ENCODE data around the gene CTNND2.

CTNND2 gene

DNA sequence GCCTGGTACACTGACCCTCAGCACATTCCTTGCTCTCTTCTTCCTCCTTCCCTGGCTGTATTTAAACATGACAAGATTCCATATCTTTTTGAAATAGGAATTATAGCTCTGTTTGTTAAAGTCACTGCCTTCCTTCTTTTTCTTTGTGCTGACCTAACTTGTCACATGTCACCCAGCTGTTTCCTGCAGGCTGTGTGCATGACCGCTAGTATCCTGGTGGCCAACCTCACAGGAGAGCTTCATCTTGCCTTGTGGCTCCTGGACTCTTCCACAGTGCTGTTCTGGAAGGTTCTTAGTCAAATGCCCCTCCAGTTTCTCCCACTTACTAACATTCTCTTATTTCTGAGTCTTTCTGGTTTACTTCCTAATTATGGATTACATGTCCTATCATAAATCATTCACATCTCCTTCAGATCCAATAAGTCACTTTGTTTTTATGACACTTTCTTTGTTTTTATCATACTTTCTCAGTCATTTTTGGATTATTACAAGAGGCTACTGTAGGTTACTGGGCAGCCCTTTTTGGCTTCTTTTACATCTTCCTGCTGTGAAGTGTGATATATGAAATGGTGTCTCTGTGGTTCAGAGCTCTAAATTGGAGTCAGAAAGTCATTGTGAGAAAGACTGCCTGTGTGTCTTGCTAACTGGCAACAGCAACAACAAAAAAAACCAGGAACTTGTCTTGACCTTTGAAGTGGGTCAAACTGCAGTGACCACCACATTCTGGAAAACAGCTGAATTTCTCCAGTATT, 679.6 kb downstream of the CTNND2 start:
- in situ Hi-C loops (cut with HindIII; ENCODE audit: low sequenced_read_pairs) = no loop called here
- DNase-seq (ENCODE audit: low read depth, low spot score) = no peak
- TF ChIP-seq, protein P1, sequence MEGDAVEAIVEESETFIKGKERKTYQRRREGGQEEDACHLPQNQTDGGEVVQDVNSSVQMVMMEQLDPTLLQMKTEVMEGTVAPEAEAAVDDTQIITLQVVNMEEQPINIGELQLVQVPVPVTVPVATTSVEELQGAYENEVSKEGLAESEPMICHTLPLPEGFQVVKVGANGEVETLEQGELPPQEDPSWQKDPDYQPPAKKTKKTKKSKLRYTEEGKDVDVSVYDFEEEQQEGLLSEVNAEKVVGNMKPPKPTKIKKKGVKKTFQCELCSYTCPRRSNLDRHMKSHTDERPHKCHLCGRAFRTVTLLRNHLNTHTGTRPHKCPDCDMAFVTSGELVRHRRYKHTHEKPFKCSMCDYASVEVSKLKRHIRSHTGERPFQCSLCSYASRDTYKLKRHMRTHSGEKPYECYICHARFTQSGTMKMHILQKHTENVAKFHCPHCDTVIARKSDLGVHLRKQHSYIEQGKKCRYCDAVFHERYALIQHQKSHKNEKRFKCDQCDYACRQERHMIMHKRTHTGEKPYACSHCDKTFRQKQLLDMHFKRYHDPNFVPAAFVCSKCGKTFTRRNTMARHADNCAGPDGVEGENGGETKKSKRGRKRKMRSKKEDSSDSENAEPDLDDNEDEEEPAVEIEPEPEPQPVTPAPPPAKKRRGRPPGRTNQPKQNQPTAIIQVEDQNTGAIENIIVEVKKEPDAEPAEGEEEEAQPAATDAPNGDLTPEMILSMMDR (IDR thresholded peaks at IDR 0.05; ENCODE audit: low read depth, low read length) = no peak
- H3K4me3 ChIP-seq (ENCODE audit: low read depth, low read length) = no peak overlapping the region

DNA sequence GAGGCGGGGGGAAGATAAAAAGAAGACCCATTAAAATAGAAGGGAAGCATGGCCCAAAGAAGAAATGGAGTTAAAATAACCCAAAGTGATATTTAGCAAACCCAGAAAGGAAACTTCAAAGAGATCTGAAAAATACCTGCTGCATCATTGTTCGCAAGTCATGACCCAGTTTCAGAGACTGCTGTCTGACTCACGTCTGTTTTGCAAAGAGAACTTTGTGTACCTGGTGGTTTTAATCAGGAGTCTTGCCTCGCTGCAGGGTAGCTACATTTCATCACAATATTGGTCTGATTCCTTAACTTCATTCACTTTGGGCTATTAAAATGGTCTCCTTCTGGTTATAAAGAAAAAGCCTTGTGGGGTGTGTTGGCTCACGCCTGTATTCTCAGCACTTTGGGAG, 682.1 kb downstream of the CTNND2 start:
- in situ Hi-C loops (cut with HindIII; ENCODE audit: low sequenced_read_pairs) = no loop called here
- TF ChIP-seq, protein P1 (IDR thresholded peaks at IDR 0.05; ENCODE audit: low read depth, low read length) = no peak
- no peak overlapping the region for H3K4me3 ChIP-seq (ENCODE audit: low read depth, low read length)
- no peak for DNase-seq (ENCODE audit: low read depth, low spot score)

DNA sequence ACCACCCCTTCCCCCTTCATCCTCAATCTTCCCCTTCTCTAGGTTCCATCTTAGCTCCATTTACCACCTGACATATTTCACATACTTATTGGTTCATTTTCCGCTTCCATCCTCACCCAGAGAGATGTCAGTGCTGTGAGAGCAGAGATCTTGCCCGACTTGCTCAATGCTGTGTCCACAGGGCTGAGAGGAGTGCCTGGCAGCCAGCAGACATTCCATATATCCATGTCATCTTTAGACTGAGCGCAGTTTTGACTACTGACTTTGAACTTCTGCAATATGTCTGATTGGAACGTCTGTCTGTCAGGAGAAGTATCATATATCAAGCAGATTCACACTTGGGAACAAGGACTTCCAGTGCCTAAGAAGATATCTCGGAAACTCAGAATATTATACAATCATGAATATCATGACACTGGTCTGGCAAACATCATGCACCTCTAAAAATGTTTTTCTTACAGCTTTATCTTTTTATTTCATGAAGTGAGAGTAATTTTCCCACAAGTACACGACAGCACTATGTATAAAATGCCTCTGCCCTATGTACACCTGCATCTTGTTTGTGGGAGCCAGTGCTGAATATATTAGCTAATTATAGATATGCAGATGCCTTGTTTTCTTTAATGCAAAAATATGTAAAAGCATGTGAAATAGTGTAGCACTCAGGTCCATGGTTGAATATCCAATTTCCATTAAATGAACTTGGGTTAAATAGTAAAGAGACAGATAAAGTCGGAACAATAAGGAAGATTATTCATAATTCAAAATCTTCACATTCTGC, 689.2 kb downstream of the CTNND2 start:
- in situ Hi-C loops (cut with HindIII; ENCODE audit: low sequenced_read_pairs) = no loop called here

DNA sequence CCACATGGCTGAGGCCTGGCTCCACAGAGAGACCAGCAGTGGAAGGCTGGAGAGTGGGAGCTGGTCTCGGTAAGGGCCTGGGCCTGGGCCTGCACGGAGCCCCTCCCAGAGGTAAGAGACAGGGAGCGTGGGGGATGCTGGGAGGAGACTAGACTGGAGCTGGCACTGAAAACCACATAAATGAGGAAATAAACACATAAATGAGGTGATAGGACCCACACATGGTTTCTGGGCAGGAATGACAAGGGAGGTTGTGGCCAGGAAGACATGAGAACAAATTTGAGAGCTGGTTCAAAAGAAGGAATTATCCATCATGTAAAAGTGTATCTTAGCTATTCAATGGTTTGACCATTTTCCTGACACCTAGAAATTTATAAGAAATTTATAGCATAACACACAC, 691.5 kb downstream of the CTNND2 start:
- TF ChIP-seq, protein P1 (IDR thresholded peaks at IDR 0.05; ENCODE audit: low read depth, low read length) = no peak
- in situ Hi-C loops (cut with HindIII; ENCODE audit: low sequenced_read_pairs) = no loop called here
- H3K4me3 ChIP-seq (ENCODE audit: low read depth, low read length) = no peak overlapping the region
- no peak for DNase-seq (ENCODE audit: low read depth, low spot score)

More for the DNA sequence above, 689.2 kb downstream of the CTNND2 start:
- no peak overlapping the region for H3K4me3 ChIP-seq (ENCODE audit: low read depth, low read length)
- TF ChIP-seq, protein P1 (IDR thresholded peaks at IDR 0.05; ENCODE audit: low read depth, low read length) = no peak
- no peak for DNase-seq (ENCODE audit: low read depth, low spot score)

DNA sequence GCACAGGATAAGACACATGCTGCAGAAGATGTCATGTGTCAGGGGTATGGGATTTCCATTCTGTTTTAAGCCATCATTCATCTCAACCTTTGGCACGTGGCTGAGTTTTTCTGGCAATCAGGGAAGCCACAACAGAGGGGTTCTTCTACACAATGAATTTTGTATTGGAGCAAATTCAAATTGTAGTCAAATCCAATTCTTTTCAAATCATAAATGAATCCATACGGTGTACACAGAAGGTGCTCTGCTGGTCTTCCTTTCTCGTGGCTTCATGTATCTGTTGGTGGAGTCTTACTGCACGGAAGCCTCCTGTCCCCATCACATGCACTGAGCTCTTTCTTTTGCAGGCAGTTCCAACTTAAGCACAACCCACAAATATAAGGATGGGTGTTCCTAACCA, 706.5 kb downstream of the CTNND2 start:
- in situ Hi-C loops (cut with HindIII; ENCODE audit: low sequenced_read_pairs) = no loop called here
- no peak overlapping the region for H3K4me3 ChIP-seq (ENCODE audit: low read depth, low read length)
- TF ChIP-seq, protein P1 (IDR thresholded peaks at IDR 0.05; ENCODE audit: low read depth, low read length) = no peak
- DNase-seq (ENCODE audit: low read depth, low spot score) = no peak

DNA sequence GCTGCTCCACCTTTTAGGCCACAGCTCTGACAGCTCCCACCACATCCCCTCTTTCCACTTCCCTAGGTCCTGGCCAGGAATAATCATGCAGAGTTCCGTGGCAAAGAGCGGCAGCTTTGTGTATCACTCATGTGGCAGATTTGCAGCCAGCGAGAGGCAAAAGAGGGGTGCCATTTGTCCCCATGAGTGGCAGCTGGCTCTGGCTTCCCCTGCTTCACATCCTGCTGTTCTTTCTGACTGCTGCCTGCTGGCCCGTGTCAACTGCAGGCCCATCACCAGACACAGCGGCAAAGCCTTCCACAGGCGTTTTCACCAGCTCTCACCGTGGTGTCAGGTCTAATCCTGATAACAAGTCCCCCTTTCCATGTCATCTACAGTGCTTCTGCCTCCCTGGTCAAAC, 712.6 kb downstream of the CTNND2 start:
- DNase-seq (ENCODE audit: low read depth, low spot score) = no peak
- TF ChIP-seq, protein P1 (IDR thresholded peaks at IDR 0.05; ENCODE audit: low read depth, low read length) = no peak
- no peak overlapping the region for H3K4me3 ChIP-seq (ENCODE audit: low read depth, low read length)
- in situ Hi-C loops (cut with HindIII; ENCODE audit: low sequenced_read_pairs) = no loop called here
